NB4 (cell line): Measurements from ENCODE around the gene SPC25.

Experiments
- DNase-seq: peaks from one replicate; pipeline ENCODE4 v3.0.0; 2010; ENCODE audit warnings: low read depth
- H3K4me3 ChIP-seq: one replicate; pipeline ENCODE4 v1.5.1; 2011; ENCODE audit warnings: mild to moderate bottlenecking, low read depth, low read length, moderate library complexity
- CTCF ChIP-seq: IDR thresholded peaks from one replicate; pipeline ENCODE4 v1.5.1; 2012; ENCODE audit warnings: low read depth, low read length
- MAX ChIP-seq: IDR thresholded peaks from 2 replicates; pipeline ENCODE4 v1.6.1; 2011; ENCODE audit warnings: low read depth, low read length
- MYC ChIP-seq: IDR thresholded peaks from 2 replicates; pipeline ENCODE4 v1.6.1; 2011; ENCODE audit warnings: low read depth, low read length
- POLR2A ChIP-seq: IDR thresholded peaks from 2 replicates; pipeline ENCODE4 v1.6.1; 2011; ENCODE audit warnings: mild to moderate bottlenecking; ENCODE audit not compliant: insufficient read length; ENCODE audit errors: extremely low read depth

Gene SPC25

DNA sequence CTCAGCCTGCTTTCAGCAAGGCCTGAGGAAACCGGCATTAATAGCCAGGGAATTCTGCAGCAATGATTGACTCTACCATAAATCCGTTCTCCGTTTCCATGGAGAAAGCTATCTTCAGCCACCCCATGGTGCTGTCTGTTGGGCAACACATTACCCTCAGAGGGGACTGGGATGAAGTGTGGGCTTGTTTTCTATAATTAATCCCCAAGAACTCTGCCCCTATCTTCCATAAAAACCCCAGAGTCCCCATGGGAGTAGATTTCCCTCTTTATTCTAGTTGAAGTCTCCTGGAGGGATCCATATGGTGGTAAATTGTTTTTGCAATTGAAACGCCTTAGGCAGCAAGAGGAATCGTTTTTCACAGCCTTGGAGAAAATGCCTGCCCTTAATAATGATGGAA is 20.1 kb upstream of the SPC25 start:
- no peak overlapping the region for H3K4me3 ChIP-seq
- TF ChIP-seq CTCF (no peak), MYC (no peak), POLR2A (no peak), MAX (no peak)
- no peak for DNase-seq

DNA sequence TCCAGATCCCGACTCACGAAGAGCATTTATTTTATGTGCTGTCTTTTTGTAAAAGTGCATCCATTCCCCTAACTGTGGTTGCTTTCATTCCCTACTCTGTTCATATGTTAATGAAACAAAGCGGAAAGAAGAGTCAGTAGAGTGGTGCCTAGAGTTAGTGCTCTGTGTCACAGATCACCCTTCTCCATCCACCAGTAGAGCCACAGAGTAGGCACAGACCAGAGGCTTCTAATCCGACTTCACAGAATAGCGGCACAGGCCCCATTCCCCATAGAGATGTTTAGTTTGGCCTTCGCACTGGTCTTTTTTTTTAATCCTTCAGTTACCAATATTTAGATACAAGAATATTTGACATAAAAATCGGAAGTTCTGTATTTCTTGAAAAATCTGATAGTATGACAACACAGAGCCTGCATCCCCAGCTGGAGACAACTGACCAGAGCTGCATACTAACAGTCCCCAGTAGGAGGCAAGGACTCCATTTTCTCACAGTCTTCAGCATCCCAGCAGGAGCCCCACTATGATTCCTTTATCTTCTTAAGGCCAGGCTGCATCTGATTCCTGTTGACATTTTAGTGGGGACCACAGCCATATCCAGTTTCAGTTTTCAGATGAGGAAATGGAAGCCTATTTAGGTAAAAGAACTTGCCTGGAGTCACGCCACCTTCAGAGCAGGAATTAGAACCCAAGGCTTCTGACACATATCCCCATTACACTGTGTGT is 17.9 kb upstream of the SPC25 start:
- H3K4me3 ChIP-seq = no peak overlapping the region
- DNase-seq = no peak

DNA sequence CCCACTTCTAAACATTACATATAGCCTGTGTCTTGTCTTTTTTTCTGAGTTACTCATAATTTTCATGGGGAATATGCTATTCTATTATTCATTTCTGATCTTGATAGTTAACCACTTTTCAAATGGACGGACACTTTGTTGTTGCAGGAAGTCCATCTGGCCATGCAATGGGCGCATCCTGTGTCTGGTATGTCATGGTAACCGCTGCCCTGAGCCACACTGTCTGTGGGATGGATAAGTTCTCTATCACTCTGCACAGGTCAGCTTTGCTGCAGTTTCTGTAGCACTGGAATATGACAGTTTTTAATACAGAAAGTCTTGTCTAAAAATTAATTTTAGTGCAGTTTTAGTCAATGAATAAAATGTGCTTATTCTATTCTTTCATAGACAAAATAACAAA is 14.1 kb upstream of the SPC25 start:
- DNase-seq = no peak
- no peak overlapping the region for H3K4me3 ChIP-seq
- TF ChIP-seq POLR2A = no peak
- no peak for TF ChIP-seq MYC
- no peak for TF ChIP-seq MAX
- TF ChIP-seq CTCF = no peak

More for the DNA sequence above, 17.9 kb upstream of the SPC25 start:
- TF ChIP-seq POLR2A (no peak), CTCF (no peak), MAX (no peak), MYC (no peak)

- no peak overlapping the region for H3K4me3 ChIP-seq
- no peak for DNase-seq
- no peak for TF ChIP-seq CTCF
- TF ChIP-seq POLR2A = no peak
- TF ChIP-seq MAX = no peak
- no peak for TF ChIP-seq MYC
These were observed 13.7 kb upstream of the SPC25 start for GRCh38 chr2:168903888-168904287.

- no peak for DNase-seq
- no peak within 1 kb of the TSS for H3K4me3 ChIP-seq
- TF ChIP-seq MAX (no peak), CTCF (no peak), POLR2A (no peak), MYC (no peak)
These were observed 10.8 kb upstream of the SPC25 start, which contains the start of gene G6PC2 for GRCh38 chr2:168901003-168901402. Gene G6PC2 (plus strand): TSS chr2:168901291. CDS start chr2:168901332, 41 bp downstream.
